WI38 (cell line): ENCODE results near the gene PRXL2A.

Experiments used
- H3K4me3 ChIP-seq: 2 replicates; pipeline ENCODE4 v1.5.1; 2011; ENCODE audit warnings: low read depth, mild to moderate bottlenecking, control low read depth, low read length
- TF ChIP-seq, protein P1 (sequence below): IDR thresholded peaks from 2 replicates; pipeline ENCODE4 v1.5.1; 2012; ENCODE audit warnings: low read depth, mild to moderate bottlenecking, control low read depth, low read length

PRXL2A gene

GRCh38 chr10:80480852-80481251 lies 72.5 kb downstream of the PRXL2A start:
- H3K4me3 ChIP-seq = no peak overlapping the region
- TF ChIP-seq, protein P1, sequence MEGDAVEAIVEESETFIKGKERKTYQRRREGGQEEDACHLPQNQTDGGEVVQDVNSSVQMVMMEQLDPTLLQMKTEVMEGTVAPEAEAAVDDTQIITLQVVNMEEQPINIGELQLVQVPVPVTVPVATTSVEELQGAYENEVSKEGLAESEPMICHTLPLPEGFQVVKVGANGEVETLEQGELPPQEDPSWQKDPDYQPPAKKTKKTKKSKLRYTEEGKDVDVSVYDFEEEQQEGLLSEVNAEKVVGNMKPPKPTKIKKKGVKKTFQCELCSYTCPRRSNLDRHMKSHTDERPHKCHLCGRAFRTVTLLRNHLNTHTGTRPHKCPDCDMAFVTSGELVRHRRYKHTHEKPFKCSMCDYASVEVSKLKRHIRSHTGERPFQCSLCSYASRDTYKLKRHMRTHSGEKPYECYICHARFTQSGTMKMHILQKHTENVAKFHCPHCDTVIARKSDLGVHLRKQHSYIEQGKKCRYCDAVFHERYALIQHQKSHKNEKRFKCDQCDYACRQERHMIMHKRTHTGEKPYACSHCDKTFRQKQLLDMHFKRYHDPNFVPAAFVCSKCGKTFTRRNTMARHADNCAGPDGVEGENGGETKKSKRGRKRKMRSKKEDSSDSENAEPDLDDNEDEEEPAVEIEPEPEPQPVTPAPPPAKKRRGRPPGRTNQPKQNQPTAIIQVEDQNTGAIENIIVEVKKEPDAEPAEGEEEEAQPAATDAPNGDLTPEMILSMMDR = no peak

DNA sequence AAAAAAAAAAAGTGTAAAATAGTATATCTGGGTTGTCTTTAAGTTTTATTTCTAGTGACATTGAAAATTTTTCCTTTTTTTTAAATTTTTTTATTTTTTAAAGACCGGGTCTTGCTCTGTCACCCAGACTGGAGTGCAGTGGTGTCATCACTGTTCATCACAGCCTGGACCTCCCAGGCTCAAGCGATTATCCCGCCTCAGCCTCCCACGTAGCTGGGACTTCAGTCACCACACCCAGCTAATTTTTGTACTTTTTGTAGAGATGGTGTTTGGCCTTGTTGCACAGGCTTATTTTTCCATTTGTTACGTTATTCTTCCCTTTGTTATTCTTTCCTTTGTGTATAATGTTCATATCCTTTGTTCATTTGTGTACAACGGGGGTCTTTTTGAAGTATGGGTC lies 75.9 kb downstream of the PRXL2A start:
- H3K4me3 ChIP-seq = no peak overlapping the region
- TF ChIP-seq, protein P1 = no peak

DNA sequence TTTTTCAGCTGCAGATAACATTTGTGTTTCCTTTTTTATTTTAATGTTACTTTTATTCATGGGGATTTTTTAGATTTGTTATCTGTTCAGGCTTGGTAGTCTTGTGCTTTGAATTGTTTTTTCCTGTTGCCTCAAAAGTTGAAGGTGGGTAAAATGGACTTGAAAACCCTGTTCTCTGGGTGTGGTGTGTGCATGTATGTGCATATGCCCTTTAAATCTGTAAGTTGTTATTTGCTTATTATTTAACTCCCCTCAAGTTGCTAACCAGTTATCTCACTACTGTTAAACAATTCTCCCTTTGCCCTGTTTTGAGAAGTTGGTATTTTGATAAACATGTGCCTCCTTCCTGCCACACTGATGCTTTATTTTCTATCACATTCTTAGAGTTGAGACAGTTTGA lies 76.3 kb downstream of the PRXL2A start:
- H3K4me3 ChIP-seq = no peak overlapping the region
- TF ChIP-seq, protein P1 = no peak

DNA sequence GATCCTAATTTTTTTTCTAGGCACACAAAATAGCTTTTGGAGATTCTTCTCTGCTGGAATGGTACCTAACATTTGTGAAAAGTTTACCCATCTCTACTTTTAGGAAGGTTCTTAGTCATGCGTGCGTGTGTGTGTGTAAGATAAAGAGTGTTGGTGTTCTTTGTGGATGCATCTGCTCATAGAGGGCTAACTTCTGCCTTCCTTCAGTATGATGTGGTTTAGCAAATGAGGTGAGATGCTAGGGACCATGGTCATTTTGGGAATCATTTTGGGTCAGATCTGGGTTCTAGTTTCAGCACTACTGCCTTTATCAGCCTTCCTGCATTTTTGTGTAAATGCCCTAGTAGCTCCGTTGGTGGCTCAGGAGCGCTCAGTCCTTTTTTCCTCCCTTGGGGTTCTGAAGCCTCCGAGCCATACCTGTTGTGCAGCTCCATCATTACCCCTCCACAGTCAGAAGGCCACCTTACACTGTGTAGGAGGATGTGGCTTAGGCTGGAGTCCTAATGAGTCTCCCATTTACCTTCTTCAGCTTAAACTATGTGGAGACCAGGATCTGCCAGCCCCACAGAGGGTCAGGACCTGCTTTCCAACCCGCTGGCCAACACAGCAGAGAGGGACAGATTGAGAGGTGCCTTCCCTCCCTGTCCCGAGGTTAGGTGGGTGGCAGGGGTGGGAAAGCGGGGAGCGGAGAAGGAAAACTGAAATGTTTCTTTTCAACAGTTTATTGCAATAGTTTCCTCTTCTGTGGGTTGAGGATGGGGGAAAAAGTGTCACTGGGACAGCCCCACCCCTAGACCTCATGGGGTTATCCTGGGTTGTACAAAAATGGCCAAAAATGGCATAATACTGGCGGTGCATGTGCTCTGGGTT lies 77.0 kb downstream of the PRXL2A start:
- TF ChIP-seq, protein P1 = no peak
- no peak overlapping the region for H3K4me3 ChIP-seq

- TF ChIP-seq, protein P1 = no peak
- H3K4me3 ChIP-seq = no peak overlapping the region
Observed at GRCh38 chr10:80485946-80486764, 77.8 kb downstream of the PRXL2A start.
